ENCODE data around the gene DEFB123. TPM values are rescaled to one million over a fixed set of nuclear protein-coding genes. Genes with fewer than 3 reads are reported as not detected.
"Not testable (repeated sequence)": the region's sequence is repeated elsewhere in the genome, so short reads cannot be mapped to it uniquely, and the experiment has no call there.

Gene DEFB123, protein sequence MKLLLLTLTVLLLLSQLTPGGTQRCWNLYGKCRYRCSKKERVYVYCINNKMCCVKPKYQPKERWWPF
- not detected for total RNA-seq
- long read RNA-seq: 0 reads

DNA sequence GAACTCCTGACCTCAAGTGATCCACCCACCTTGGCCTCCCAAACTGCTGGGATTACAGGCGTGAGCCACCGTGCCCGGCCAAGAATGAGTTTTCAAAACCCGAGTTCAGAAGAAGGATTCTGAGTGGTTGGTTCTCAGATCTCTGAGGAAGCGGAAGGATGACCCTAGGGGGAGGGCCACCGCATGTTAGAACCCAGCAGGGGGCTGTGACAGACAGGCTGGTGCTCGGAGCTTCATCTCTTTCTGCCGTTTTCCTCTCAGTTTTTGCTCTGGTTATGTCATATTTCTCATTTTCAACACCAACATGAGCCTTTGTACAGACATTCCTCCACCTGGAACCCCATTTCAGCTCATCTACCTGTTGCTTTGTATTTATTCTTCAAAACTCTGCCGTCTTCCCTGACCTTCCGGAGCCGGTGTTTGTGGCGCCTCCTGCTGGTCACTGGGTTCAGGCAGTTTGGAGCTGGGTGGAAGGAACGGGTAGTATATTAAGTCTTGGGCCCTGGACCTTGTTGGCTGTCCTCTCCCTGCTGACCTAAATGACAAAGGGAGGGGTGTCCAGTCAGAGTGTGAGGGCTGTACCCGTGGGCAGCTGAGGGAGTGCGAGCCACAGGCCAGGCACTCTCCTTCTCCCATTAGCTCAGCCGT is at the start of gene DEFB123:
Gene DEFB123, plus strand, starts transcription at position 621 of the 648 bp plus-strand sequence. CDS start 67 bp downstream, outside the sequence.
- ATAC-seq (no peak), DNase-seq (ENCODE audit: missing footprints) (no peak)
- intact Hi-C loops (cut with DNase I): no loop called here

DNA sequence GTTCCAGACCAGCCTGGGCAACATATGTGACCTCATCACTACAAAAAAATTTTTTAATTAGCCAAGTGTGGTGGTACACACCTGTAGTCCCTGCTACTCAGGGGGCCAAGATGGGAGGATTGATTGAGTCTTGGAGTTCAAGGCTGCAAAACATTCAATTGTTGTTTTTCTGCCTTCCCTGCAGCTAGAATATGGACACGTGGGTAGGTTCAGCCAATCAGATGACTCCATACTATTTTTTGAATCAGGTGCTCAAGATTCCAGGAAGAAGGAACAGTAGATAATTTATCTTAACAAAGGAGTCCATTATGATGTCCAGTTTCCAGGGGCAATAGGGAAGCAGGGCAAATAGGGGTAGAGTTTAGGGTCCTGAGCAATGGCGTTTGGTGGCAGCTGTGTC is 47.6 kb upstream of the DEFB123 start:
- ATAC-seq: no peak
- DNase-seq (ENCODE audit: missing footprints): no peak

DNA sequence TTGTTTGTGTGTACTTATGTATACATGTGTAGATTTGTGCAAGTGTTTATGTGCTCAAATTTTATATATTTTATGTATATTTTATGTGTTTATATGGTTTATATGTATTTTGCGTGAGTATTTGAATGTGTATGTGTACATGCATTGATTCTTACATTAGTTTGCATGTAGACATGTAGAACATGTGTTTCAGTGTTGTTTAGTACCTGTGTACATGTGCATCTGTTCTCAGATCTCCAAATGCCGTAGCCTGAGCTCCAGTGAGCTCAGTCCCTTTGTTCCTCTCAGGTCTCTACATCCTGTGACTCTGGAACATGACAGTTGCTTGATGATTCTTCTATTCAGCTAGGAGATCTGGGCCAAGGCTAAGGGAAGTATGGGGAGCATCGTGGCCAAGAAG is 45.5 kb upstream of the DEFB123 start:
- DNase-seq (ENCODE audit: missing footprints): no peak
- intact Hi-C loops (cut with DNase I): no loop called here
- ATAC-seq: no peak

More for the DNA sequence above, 47.6 kb upstream of the DEFB123 start:
- intact Hi-C loops (cut with DNase I): no loop called here

DNA sequence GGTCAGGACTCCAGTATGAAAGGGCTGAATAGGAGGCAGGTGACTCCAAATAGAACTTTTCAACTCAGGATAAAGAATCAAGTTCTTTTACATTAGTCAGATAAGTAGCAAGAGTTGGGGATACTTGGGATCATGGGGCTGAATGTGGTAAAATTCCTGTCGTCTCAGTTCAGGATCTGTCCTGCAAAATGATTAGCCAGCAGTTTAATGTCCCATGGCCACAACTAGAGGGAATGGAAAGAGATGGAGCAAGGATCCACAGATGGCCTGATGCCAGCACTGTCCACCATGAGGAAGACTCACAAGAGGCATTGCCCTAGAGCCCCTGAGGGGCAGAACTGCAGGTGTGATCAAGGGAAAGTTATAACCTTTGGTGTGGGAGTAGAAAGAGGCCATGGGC is 36.5 kb upstream of the DEFB123 start:
- no peak for ATAC-seq
- DNase-seq (ENCODE audit: missing footprints): no peak
- intact Hi-C loops (cut with DNase I): no loop called here

DNA sequence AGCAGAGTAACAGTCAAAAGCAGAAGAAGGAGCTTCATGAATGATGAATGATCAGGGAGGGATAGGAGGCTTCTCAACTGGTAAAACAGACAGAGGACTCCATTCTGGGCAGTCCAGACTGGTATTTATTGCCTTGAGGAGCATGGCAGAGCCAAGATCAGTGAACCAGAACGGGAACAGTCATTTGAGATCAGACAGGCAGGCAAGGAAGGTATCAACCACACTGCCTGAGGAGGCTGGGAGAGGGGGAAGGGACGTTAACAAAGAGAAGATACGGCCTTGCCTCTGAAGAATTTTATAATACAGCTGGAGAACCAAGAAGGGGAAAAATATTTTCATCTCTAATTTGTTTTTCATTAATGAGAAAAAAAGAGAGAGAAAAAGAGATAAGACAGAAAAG is 34.3 kb upstream of the DEFB123 start, which contains the start of gene DEFB121:
Gene DEFB121, minus strand, starts transcription at position 101 of the 400 bp plus-strand sequence. Its CDS starts 63 bp downstream, at position 38.
- intact Hi-C loops (cut with DNase I): no loop called here
- ATAC-seq: no peak
- DNase-seq (ENCODE audit: missing footprints): no peak

DNA sequence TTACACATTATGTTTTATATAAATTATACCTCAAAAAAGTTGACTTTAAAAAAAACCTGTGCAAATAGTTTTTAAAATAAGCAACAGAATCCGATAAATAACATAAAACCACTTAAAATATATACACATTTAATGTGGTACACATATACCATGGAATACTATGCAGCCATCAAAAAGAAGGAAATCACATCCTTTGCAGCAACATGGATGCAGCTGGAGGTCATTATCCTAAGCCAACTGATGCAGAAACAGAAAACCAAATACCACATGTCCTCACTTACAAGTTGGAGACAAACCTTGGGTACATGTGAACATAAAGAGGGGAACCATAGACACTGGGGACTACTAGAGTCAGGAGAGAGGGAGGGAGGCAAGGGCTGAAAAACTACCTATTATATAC is 30.4 kb upstream of the DEFB123 start:
- ATAC-seq (no peak), DNase-seq (ENCODE audit: missing footprints) (no peak)
- intact Hi-C loops (cut with DNase I): no loop called here

DNA sequence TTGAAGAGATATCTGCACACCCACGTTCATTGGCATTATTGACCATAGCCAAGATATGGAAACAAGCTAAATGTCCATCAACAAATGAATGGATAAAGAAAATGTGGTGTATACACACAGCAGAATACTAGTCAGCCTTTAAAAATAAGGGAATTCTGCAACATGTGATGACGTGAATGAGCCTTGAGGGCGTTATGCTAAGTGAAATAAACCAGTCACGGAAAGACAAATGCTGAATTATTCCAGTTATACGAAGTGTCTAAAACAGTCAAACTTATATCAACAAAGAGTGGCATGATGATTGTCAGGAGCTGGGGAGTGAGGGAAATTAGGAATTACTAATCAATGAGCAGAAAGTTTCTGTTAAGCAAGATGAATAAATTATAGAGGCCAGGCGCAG is 26.1 kb upstream of the DEFB123 start:
- ATAC-seq (no peak), DNase-seq (ENCODE audit: missing footprints) (no peak)
- intact Hi-C loops (cut with DNase I): no loop called here

DNA sequence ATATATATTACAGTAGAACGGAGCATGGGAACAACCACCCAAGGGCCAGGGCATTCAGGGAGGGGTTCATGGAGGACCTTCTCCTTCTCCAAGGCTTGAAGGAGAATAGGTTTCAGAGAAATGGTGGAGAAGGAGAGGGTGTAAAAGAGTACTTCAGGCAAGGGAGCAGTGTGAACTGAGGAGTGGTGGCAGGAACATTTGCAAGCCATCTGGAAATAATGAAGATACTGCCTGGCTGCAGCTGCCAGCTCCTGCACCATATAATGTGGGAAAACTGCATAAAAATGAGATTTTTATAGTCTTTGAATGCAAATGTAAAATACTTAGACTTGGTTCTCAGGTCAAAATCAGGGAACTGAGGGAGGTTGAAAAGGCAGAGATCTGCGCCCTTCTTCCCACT is 24.8 kb upstream of the DEFB123 start:
- no peak for DNase-seq (ENCODE audit: missing footprints)
- intact Hi-C loops (cut with DNase I): no loop called here
- ATAC-seq: no peak

DNA sequence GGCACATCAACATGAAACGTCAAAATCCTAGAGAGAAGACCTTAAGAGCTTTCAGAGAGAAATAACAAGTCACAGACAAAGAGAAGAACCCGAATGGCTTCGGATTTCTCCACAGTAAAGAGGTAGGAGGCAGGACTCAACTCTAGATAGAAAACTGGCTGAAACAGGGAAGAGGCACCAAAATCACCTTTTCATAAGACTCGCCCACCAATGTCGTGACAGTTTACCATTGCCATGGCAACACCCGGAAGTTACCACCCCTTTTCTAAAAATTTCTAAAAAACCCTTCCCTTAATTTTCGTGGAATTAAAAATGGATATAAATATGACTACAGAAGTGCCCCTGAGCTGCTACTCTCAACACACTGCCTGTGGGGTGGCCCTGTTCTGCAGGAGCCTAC is 22.1 kb upstream of the DEFB123 start:
- ATAC-seq: no peak
- DNase-seq (ENCODE audit: missing footprints): no peak
- intact Hi-C loops (cut with DNase I): no loop called here

DNA sequence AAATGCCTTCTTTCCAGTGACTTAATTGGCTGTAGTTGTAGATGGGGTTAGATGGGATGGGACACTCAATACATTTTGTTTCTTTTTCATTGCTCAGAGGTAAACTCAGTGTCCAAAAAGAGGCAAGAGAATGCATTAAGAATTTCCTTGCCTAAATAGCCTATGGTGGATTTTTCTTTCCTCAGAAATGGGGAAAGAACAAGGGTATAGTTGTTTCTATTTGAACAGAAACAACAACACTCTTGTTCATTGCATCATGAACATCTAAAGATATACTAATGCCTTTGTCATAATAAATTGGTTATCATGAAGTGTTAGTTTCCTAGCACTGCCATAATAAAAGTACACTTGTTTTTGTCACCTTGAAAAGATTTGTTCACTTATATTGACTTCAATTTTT is 14.6 kb upstream of the DEFB123 start:
- no peak for ATAC-seq
- DNase-seq (ENCODE audit: missing footprints): no peak
- intact Hi-C loops (cut with DNase I): no loop called here

DNA sequence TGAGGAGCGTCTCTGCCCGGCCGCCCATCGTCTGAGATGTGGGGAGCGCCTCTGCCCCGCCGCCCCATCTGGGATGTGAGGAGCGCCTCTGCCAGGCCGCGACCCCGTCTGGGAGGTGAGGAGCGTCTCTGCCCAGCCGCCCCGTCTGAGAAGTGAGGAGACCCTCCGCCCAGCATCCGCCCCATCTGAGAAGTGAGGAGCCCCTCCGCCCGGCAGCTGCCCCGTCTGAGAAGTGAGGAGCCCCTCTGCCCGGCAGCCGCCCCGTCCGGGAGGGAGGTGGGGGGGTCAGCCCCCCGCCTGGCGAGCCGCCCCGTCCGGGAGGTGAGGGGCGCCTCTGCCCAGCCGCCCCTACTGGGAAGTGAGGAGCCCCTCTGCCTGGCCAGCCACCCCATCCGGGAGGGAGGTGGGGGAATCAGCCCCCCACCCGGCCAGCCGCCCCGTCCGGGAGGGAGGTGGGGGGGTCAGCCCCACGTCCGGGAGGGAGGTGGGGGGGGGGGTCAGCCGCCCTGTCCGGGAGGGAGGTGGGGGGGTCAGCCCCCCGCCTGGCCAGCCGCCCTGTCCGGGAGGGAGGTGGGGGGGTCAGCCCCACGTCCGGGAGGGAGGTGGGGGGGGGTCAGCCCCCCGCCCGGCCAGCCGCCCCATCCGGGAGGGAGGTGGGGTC is 13.4 kb upstream of the DEFB123 start:
- intact Hi-C loops (cut with DNase I); ATAC-seq; DNase-seq (ENCODE audit: missing footprints): not testable (repeated sequence)

DNA sequence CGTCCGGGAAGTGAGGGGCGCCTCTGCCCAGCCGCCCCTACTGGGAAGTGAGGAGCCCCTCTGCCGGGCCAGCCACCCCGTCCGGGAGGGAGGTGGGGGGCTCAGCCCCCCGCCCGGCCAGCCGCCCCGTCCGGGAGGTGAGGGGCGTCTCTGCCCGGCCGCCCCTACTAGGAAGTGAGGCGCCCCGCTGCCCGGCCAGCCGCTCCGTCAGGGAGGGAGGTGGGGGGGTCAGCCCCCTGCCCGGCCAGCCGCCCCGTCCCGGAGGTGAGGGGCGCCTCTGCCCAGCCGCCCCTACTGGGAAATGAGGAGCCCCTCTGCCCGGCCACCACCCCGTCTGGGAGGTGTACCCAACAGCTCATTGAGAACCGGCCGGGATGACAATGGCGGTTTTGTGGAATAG is 12.9 kb upstream of the DEFB123 start:
- ATAC-seq; intact Hi-C loops (cut with DNase I): not testable (repeated sequence)

DNA sequence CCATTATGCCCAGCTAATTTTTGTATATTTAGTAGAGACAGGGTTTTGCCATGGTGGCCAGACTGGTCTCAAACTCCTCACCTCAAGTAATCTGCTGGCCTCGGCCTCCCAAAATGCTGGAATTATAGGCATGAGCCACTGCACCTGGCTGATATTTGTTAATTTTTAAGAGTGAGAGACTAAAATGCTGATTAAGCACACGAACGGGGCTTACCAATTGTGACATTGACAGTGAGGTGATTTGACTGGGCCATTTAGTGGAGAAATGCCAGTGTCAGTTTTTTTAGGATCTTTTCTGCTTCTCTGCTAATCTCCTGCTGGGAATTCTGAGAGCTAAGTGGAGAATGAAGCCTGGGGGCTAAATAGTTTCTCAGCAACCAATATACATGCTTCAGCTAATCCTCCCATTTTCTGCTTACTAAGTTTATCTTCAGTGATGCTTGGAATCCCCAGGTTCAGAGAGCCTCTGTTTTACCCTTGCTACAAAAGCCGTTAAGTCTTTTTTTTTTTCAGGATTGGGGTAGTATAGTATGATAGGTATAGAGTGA is 9.8 kb upstream of the DEFB123 start:
- intact Hi-C loops (cut with DNase I): no loop called here
- ATAC-seq: no peak
- no peak for DNase-seq (ENCODE audit: missing footprints)

More for the DNA sequence above, 12.9 kb upstream of the DEFB123 start:
- DNase-seq (ENCODE audit: missing footprints): not testable (repeated sequence)

DNA sequence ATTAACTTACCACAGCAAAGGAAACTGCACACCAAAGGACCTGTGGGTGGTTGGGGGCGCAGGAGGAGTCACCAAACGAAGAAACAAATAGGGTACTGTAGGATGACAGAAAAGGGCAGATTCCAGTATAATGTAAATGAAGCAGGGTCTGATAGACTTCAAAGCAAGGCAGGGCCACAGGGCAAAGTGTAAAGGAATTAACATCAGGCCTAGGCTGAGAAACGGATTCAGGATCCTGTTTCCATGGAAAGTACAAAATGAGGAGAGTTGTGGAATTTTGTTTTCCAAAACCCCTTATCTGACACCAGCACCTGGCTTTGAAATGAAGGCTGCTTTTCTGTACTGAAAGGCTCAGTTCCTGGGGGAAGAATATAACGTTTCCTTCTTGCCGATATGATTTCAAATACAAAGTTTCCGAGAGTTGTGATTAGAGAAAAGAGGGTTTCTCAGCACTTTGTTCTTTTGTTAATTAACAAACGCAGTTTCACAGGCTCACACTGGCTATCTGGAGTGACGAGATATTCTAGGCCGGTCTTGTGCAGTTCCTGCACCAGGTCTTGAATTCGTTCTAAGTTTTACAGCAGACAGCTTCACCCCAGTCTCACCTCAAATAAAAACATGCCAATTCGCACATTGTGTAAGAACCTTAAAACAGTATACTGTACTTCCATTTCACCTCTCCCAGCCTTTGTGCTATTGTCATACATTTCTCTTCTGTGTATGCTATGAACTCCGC is 5.8 kb downstream of the DEFB123 start:
- no peak for DNase-seq (ENCODE audit: missing footprints)
- intact Hi-C loops (cut with DNase I): no loop called here
- ATAC-seq: no peak

DNA sequence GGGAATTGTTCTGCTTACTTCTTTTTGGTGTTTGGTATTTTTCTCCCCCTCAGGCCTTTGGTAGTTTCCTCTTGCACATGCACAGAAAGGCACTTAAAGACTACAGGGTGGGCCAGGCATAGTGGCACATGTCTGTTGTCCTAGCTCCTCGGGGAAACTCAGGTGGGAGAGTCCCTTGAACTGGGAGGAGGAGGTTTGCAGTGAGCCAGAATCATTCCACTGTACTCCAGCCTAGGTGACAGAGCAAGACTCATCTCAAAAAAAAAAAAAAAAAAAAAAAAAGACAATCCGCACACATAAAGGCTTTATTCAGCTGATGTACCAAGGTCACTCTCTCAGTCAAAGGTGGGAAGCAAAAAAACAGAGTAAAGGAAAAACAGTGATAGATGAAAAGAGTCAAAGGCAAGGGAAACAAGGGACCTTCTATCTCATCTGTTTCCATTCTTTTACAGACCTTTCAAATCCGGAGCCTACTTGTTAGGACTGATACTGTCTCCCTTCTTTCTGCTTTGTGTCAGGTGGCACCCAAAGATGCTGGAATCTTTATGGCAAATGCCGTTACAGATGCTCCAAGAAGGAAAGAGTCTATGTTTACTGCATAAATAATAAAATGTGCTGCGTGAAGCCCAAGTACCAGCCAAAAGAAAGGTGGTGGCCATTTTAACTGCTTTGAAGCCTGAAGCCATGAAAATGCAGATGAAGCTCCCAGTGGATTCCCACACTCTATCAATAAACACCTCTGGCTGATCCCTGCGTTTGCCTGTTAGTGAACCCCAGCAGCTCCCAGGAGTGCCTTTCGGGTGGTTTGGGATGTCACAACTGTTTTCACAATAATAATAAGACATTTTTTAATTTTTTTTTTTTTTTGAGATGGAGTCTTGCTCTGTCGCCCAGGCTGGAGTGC is 9.3 kb downstream of the DEFB123 start:
- intact Hi-C loops (cut with DNase I): no loop called here
- ATAC-seq: no peak
- DNase-seq (ENCODE audit: missing footprints): no peak

DNA sequence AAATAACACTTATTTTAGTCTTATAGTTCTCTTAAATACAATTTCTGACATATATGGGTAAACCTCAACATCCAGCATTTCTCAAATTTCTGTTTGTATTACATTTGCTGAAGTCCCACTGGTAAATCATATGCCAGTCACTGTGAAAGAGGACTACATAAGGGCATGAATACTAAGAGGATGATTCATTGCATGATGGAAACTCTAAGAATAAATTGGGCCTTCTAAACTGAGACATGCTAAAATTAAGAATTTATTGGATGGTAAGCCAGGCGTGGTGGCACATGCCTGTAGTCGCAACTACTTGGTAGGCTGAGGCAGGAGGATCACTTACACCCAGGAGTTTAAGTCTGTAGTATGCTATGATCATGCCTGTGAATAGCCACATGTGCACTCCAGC is 12.1 kb downstream of the DEFB123 start:
- DNase-seq (ENCODE audit: missing footprints): no peak
- ATAC-seq: no peak
- intact Hi-C loops (cut with DNase I): no loop called here

DNA sequence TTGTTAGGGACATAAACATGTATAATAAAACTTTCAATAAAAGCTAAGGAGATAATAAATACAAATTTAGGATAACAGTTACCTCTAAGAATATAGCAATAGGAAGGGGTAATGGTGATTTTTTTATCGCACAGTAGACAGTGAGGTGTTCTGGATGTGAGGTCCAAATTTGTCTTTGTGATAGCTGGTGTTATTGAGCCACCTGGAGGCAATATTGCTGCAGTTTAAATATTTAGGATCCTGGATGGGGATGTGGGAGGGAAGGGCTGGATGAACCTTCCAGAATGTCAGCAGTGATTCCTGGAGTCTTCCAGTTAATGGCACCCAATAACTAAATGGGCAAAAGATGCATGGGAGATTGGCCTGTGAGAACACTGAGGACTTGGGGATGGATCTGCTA is 13.9 kb downstream of the DEFB123 start:
- intact Hi-C loops (cut with DNase I): no loop called here
- no peak for DNase-seq (ENCODE audit: missing footprints)
- ATAC-seq: no peak

DNA sequence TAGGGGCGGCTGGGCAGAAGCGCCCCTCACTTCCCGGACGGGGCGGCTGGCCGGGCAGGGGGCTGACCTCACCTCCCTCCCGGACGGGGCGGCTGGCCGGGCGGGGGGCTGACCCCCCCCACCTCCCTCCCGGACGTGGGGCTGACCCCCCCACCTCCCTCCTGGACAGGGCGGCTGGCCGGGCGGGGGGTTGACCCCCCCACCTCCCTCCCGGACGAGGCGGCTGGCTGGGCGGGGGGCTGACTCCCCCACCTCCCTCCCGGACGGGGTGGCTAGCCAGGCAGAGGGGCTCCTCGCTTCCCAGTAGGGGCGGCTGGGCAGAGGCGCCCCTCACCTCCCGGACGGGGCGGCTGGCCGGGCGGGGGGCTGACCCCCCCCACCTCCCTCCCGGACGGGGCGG is 30.5 kb downstream of the DEFB123 start:
- ATAC-seq; intact Hi-C loops (cut with DNase I); DNase-seq (ENCODE audit: missing footprints): not testable (repeated sequence)

All from Right ventricle myocardium inferior (tissue), 1 donor.